ENCODE measurements around the gene ITPR1. TPM values are rescaled to one million over a fixed set of nuclear protein-coding genes. Genes with fewer than 3 reads are reported as not detected.

Gene ITPR1
- polyA plus RNA-seq, 2 of the 4 experiments (the other 2 are of a cell fraction): 2.8 to 9.6 TPM

DNA sequence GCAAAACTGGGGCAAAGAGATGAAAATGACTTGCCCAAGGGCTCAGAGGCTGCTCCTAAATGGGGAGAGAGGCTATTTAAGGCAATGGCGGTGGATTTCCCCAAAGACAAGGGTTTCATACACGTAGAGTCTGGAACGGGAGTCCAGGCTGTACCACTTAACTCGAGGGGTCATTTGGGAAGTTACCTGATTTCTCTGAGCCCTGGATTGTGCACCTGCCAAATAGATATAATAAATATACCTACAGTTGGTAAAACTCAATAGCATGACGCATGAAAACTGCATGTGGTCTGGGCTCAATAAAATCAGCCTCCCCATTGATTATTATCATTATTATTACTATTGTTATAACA, 1.3 kb upstream of the ITPR1 start:
- ATAC-seq (no peak), DNase-seq (ENCODE audit: low read depth in 1 of 2, low spot score in 1 of 2) (no peak), FAIRE-seq (no peak)
- Histone ChIP-seq H3K9me3 (no peaks in the 10 kb centered on the region), H3K4me2 (peak overlapping the region; percentile 96), H3K4me1 (peaks cover 9% of the 10 kb centered on the region; the same call in 1 of the 3 replicates), H3K4me3 (peak overlapping the region; percentile 71), H3K27ac (no peak overlapping the region)
- no peak for TF ChIP-seq RCOR1 (IDR thresholded peaks at IDR 0.05; ENCODE audit: low read depth, low read length)
- TF ChIP-seq MAFK (IDR thresholded peaks at IDR 0.05; ENCODE audit: partially characterized antibody): no peak
- TF ChIP-seq EHMT2 (IDR thresholded peaks at IDR 0.05; ENCODE audit: low read depth): no peak
- no peak for TF ChIP-seq JUNB (IDR thresholded peaks at IDR 0.05)
- no peak for TF ChIP-seq EP300 (IDR thresholded peaks at IDR 0.05)
- no peak for TF ChIP-seq ESRRA (IDR thresholded peaks at IDR 0.05; ENCODE audit: borderline replicate concordance, low read length)
- no peak for TF ChIP-seq FOXS1 (CRISPR knock-in tag; IDR thresholded peaks at IDR 0.05)
- TF ChIP-seq CHD4 (IDR thresholded peaks at IDR 0.05; ENCODE audit: borderline replicate concordance): no peak
- TF ChIP-seq SREBF2 (IDR thresholded peaks at IDR 0.05): no peak
- no peak for TF ChIP-seq EHF (CRISPR knock-in tag; IDR thresholded peaks at IDR 0.05)
- no peak for TF ChIP-seq ZC3H11A (IDR thresholded peaks at IDR 0.05)
- TF ChIP-seq, protein P1, sequence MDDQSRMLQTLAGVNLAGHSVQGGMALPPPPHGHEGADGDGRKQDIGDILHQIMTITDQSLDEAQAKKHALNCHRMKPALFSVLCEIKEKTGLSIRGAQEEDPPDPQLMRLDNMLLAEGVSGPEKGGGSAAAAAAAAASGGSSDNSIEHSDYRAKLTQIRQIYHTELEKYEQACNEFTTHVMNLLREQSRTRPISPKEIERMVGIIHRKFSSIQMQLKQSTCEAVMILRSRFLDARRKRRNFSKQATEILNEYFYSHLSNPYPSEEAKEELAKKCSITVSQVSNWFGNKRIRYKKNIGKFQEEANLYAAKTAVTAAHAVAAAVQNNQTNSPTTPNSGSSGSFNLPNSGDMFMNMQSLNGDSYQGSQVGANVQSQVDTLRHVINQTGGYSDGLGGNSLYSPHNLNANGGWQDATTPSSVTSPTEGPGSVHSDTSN (IDR thresholded peaks at IDR 0.05): no peak
- TF ChIP-seq POLR2AphosphoS2 (conservative IDR thresholded peaks at IDR 0.05; ENCODE audit: low read length): no peak
- TF ChIP-seq, protein P2, sequence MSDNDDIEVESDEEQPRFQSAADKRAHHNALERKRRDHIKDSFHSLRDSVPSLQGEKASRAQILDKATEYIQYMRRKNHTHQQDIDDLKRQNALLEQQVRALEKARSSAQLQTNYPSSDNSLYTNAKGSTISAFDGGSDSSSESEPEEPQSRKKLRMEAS (IDR thresholded peaks at IDR 0.05): no peak
- WGBS (ENCODE audit: missing lambda C conversion rate): 34% methylated on average over 5 of the region's 5 CpGs
- ChIA-PET POLR2A (interaction anchor here (1.0 to 3.2 kb wide), 2 partner anchors 23 to 30 kb away, joined by 3 to 52 read pairs; partner anchors contain the start of gene SUMF1), CTCF (interaction anchor here (1.1 to 1.5 kb wide), 3 partner anchors 9 to 142 kb away, joined by 3 to 4 read pairs (median 3); no protein-coding TSS in a partner anchor)

DNA sequence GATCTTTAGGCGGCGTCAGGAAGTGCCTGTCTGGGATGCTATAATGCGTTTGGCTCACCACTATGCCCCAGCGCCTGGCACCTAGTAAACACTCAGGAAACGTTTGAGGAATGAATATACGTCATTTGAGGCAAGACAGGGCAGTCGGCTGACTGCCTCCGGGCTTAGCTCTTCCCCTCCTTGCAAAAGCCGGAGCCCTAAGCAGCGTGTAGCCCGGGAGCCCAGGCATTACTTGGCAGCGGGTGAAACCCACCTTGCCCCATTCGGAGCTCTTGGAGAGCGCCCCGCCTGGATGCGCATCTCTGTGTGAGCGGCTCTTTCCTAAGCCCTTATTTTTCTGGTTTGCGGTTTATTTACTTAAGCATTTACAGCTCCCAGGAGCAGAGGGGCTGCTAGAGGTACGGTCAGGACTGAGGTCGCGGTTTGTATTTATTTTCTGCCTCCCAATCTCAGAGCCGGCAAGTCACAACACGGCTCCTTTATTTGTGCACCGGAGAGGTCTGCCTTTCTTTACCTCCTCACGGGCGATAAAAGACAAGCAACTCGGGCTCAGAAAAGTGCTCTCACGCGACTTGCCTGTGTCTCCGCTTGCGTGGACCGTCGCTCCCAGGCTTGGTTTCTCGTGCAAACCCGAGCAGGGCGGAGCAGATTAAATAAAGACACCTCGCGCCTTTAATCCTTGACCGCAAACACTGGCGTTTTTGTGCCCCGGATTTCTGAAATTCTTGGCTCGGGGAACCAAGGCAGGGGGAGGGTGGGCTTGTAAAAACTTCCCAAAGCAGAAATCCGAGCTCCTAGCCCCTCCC, 737 bp upstream of the ITPR1 start:
- CTCF ChIA-PET: interaction anchor here (0.8 to 2.6 kb wide), 6 partner anchors 10 to 141 kb away, joined by 3 to 14 read pairs (median 3); no protein-coding TSS in a partner anchor
- H3K4me2 ChIP-seq: peak overlapping the region; percentile 96
- H3K4me1 ChIP-seq: peaks cover 9% of the 10 kb centered on the region; the same call in 1 of the 3 replicates
- no peak for FAIRE-seq
- TF ChIP-seq, protein P3, sequence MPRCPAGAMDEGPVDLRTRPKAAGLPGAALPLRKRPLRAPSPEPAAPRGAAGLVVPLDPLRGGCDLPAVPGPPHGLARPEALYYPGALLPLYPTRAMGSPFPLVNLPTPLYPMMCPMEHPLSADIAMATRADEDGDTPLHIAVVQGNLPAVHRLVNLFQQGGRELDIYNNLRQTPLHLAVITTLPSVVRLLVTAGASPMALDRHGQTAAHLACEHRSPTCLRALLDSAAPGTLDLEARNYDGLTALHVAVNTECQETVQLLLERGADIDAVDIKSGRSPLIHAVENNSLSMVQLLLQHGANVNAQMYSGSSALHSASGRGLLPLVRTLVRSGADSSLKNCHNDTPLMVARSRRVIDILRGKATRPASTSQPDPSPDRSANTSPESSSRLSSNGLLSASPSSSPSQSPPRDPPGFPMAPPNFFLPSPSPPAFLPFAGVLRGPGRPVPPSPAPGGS (IDR thresholded peaks at IDR 0.05): no peak
- no peak for TF ChIP-seq RFX5 (IDR thresholded peaks at IDR 0.05)
- no peak for TF ChIP-seq CHD4 (IDR thresholded peaks at IDR 0.05; ENCODE audit: borderline replicate concordance)
- no peak for TF ChIP-seq PHF8 (IDR thresholded peaks at IDR 0.05; ENCODE audit: borderline replicate concordance, low read depth)
- no peak for TF ChIP-seq CEBPB (IDR thresholded peaks at IDR 0.05)
- no peak for TF ChIP-seq KDM5A (IDR thresholded peaks at IDR 0.05)
- peak overlapping the region; percentile 73 to 90 for H3K27ac ChIP-seq
- peak overlapping the region; percentile 71 for H3K4me3 ChIP-seq
- POLR2A ChIA-PET: interaction anchor here (0.6 to 3.2 kb wide), 26 partner anchors 10 to 533 kb away, joined by 3 to 52 read pairs (median 4); partner anchors contain the start of genes BHLHE40 and SUMF1
- peak; percentile 62 to 65 for ATAC-seq
- DNase-seq (ENCODE audit: low read depth in 1 of 2, low spot score in 1 of 2): peak; percentile 32 to 46
- 5% methylated on average over 42 of the region's 43 CpGs for WGBS (ENCODE audit: missing lambda C conversion rate)
- no peaks in the 10 kb centered on the region for H3K9me3 ChIP-seq
